Fibroblast of villous mesenchyme (primary cell): Measurements from ENCODE around the gene TLCD5. TPM values are rescaled to one million over a fixed set of nuclear protein-coding genes. Genes with fewer than 3 reads are reported as not detected.

Source experiments
- DNase-seq: peaks from one replicate; pipeline ENCODE4 v3.0.0-alpha.2; 2010; ENCODE audit warnings: low read depth
- H3K4me3 ChIP-seq: 2 replicates; pipeline ENCODE4 v1.5.1; 2011; ENCODE audit warnings: low read depth, mild to moderate bottlenecking, low read length
- CTCF ChIP-seq: IDR thresholded peaks from 2 replicates; pipeline ENCODE4 v1.5.1; 2012; ENCODE audit warnings: low read depth, mild to moderate bottlenecking, low read length; ENCODE audit not compliant: insufficient read depth
- total RNA-seq: library from RNA; depleted of rRNA; stranded (reverse); fragments of >200 nt; gene quantifications from 2 replicates; pipeline ENCODE4 v1.2.3, GENCODE V29; 2012

TLCD5 gene
- total RNA-seq, 1 donor = 10.8 TPM

GRCh38 chr11:120335908-120336640 lies 11.0 kb downstream of the TLCD5 start, which contains the start of gene ARHGEF12:
Gene ARHGEF12, plus strand, starts transcription at chr11:120336413. Its CDS starts 831 bp downstream, at chr11:120337244.
- TF ChIP-seq CTCF = peak; percentile 21
- H3K4me3 ChIP-seq = peak within 1 kb of the TSS; percentile 96
- DNase-seq = peak; percentile 99

DNA sequence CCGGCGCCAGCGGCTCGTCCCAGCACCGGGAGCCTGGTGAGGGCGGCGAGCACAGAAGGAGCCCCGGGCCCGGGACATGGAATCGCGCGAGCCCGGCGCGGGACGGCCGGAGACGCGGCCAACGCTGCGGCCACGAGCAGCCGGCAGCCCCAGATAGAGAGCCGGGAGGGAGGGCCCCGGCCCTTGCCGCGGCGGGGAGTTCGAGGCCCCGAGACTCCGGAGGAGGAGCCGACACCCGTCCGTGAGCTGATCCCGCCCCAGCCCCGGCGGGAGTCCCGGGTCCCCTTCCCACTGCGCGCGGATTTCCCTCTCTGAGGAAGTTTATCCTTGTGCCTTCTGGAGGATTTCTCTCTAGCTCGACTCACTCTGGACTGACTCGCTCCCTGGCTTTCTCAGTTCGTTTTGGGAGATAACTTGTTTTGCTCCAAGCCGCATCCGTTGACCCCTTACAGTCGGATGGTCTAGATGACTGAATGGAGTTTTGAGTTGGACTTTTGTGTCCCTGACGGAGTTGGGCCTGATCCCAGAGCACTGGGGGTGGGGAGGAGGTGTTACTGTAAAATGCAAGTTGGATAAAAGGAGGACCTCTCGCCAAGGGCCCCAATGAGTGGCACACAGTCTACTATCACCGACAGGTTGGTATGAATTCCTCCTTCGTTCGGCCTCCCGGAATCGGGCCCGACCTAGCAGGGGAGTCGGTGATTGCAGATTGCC lies 11.7 kb downstream of the TLCD5 start:
- DNase-seq = peak; percentile 31

DNA sequence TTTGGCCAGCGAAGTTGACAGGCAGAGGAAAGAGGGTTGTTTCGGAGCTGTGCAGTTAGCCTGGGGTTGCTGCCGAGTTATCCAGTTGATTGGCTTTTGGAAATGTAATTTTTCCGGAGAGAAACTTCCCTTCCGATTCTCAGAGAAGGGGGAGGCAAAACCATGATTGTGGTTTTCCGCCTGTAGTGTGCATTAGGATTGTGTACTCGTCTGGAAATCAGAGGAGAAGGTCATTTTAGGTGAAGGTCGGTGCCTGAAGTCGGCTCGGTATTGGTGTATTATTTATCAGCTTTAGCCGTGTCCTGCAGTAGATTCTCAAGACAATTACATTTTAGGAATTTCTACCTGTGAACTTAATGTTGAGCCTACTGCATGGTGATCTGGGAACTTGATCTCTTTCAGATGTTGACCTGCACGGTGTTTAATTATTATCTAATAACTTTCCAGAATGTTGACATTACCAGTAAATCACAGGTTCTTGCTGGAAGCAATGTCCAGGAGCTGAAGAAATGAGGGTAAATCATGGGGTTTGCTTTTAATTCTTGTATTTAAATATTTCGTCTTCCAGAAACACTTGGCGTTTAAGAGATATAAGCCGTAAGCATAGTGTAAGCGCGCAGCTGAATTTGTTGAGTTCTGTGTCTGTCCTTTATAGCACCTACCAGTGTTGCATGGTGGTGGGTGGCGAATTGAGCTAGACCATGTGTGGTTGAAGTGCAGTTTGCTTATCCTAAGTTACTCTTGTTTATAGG lies 12.4 kb downstream of the TLCD5 start:
- TF ChIP-seq CTCF = no peak
- peak; percentile 43 for DNase-seq
- peak overlapping the region; percentile 96 for H3K4me3 ChIP-seq

More for the DNA sequence above, 11.7 kb downstream of the TLCD5 start:
- peak overlapping the region; percentile 96 for H3K4me3 ChIP-seq
- TF ChIP-seq CTCF = no peak

GRCh38 chr11:120338107-120338933 lies 13.2 kb downstream of the TLCD5 start:
- peak; percentile 55 for DNase-seq

DNA sequence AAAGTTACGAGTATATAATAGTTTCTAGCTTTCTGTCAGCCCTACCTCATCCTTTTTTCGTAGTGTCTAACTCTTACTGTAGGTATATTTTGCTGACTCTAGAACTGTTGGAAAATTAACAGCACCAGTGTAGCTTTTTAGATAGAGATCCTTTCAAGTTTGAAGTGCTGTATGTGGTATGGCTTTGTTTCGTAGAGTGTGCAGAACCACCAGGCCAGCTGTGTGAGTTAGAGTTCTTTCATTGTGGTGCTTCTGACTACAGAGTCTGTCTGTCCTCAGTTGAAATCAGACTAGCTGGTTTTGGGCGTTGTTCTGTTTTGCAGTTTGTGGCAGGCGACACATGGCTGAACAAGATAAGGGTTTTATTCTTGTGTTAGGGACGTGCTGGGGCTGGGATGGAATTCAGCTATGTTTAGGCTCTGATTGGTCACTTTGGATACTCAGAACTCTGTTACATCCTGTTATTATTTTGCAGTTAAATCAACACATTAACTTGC lies 14.3 kb downstream of the TLCD5 start:
- peak; percentile 73 for DNase-seq
- no peak for TF ChIP-seq CTCF
- peak overlapping the region; percentile 96 for H3K4me3 ChIP-seq

More at GRCh38 chr11:120338107-120338933, 13.2 kb downstream of the TLCD5 start:
- peak overlapping the region; percentile 96 for H3K4me3 ChIP-seq
- TF ChIP-seq CTCF = no peak

DNA sequence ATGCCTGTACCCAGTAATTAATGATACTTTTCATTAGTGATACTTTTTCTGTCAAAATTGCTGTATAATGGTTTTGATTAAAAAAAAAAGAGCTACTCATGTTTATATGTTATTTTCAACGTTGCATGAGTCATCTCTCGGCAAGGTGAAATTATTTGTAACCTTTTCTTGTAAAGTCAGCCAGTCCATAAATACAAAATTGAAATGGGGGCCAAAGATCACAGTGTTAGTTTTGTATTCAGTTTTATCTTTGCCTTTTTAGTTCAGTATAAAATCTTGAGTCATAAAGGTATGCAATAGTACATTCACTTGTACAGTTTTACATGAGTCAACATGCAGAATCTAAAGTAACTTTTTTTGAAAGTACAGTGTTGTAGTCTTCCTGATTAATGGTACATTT lies 15.4 kb downstream of the TLCD5 start:
- peak; percentile 52 for DNase-seq
- H3K4me3 ChIP-seq = no peak overlapping the region
- TF ChIP-seq CTCF = no peak
